Measurements from ENCODE around the gene C2.

Gene C2

DNA sequence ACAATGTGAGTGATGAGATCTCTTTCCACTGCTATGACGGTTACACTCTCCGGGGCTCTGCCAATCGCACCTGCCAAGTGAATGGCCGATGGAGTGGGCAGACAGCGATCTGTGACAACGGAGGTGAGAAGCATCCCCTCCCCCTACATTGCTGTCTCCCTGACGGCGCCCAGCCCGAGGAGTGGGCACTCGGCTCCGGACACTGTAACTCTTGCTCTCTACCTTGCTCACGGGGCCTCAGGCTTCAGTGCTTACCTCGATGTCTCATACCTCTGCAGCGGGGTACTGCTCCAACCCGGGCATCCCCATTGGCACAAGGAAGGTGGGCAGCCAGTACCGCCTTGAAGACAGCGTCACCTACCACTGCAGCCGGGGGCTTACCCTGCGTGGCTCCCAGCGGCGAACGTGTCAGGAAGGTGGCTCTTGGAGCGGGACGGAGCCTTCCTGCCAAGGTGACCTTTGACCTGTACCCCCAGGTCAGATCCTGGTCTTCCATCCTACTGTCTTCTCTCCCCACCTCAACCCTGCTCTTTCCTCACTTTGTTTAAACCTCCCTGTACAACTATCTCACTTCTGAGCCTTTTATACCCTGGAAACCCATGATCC is 19.7 kb downstream of the C2 start:
- TF ChIP-seq, protein P1, sequence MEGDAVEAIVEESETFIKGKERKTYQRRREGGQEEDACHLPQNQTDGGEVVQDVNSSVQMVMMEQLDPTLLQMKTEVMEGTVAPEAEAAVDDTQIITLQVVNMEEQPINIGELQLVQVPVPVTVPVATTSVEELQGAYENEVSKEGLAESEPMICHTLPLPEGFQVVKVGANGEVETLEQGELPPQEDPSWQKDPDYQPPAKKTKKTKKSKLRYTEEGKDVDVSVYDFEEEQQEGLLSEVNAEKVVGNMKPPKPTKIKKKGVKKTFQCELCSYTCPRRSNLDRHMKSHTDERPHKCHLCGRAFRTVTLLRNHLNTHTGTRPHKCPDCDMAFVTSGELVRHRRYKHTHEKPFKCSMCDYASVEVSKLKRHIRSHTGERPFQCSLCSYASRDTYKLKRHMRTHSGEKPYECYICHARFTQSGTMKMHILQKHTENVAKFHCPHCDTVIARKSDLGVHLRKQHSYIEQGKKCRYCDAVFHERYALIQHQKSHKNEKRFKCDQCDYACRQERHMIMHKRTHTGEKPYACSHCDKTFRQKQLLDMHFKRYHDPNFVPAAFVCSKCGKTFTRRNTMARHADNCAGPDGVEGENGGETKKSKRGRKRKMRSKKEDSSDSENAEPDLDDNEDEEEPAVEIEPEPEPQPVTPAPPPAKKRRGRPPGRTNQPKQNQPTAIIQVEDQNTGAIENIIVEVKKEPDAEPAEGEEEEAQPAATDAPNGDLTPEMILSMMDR (IDR thresholded peaks at IDR 0.05; ENCODE audit: insufficient read depth, low read depth, low read length, missing control alignments) = no peak
- no peak for DNase-seq (ENCODE audit: low read depth)
- no peak overlapping the region for H3K4me3 ChIP-seq (ENCODE audit: low read depth, low read length)

DNA sequence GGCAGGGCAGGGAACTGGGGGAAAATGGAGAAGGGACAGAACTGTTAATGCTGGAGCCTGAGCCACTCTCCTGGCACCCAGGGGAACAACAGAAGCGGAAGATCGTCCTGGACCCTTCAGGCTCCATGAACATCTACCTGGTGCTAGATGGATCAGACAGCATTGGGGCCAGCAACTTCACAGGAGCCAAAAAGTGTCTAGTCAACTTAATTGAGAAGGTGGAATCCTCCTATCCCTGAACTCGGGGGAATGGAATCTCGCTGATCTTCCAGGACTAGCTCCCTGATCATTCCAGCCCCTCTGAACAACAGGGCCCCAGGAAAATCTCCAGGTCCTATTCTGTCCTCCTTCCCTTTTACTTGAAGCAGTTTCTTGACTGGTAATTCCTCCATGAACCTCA is 20.3 kb downstream of the C2 start:
- TF ChIP-seq, protein P1 (IDR thresholded peaks at IDR 0.05; ENCODE audit: insufficient read depth, low read depth, low read length, missing control alignments) = no peak
- no peak overlapping the region for H3K4me3 ChIP-seq (ENCODE audit: low read depth, low read length)
- no peak for DNase-seq (ENCODE audit: low read depth)

DNA sequence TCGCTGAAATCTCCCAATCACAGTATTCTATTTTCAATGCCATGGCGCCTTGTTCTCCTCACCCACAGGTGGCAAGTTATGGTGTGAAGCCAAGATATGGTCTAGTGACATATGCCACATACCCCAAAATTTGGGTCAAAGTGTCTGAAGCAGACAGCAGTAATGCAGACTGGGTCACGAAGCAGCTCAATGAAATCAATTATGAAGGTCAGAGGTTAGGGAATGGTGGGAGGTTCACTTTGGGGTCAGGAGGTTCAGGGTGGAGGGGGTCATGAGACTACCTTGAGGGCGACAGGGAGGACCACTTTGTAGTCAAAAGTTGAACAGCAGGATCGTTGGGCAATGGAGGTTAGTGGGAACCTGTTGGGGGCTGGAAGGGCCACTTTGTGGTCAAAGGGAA is 20.8 kb downstream of the C2 start:
- no peak for DNase-seq (ENCODE audit: low read depth)
- TF ChIP-seq, protein P1 (IDR thresholded peaks at IDR 0.05; ENCODE audit: insufficient read depth, low read depth, low read length, missing control alignments) = no peak
- no peak overlapping the region for H3K4me3 ChIP-seq (ENCODE audit: low read depth, low read length)

- no peak overlapping the region for H3K4me3 ChIP-seq (ENCODE audit: low read depth, low read length)
- DNase-seq (ENCODE audit: low read depth) = no peak
- TF ChIP-seq, protein P1 (IDR thresholded peaks at IDR 0.05; ENCODE audit: insufficient read depth, low read depth, low read length, missing control alignments) = no peak
Measured at GRCh38 chr6:31948753-31949413, 21.4 kb downstream of the C2 start.

GRCh38 chr6:31949926-31950548 is 22.5 kb downstream of the C2 start:
- no peak overlapping the region for H3K4me3 ChIP-seq (ENCODE audit: low read depth, low read length)
- no peak for DNase-seq (ENCODE audit: low read depth)
- TF ChIP-seq, protein P1 (IDR thresholded peaks at IDR 0.05; ENCODE audit: insufficient read depth, low read depth, low read length, missing control alignments) = no peak

GRCh38 chr6:31952140-31952805 is 24.8 kb downstream of the C2 start:
- TF ChIP-seq, protein P1 (IDR thresholded peaks at IDR 0.05; ENCODE audit: insufficient read depth, low read depth, low read length, missing control alignments) = peak; percentile 25
- H3K4me3 ChIP-seq (ENCODE audit: low read depth, low read length) = no peak overlapping the region
- peak; percentile 27 for DNase-seq (ENCODE audit: low read depth)
